NCI-H524 treated with DMSO at 0.1 percent for 48 hours (cell line): Measurements from ENCODE around the gene DDIAS.
A peak's percentile ranks its signal among the peaks of the same experiment; 100 is the strongest.
"Not testable (repeated sequence)": the region's sequence is repeated elsewhere in the genome, so short reads cannot be mapped to it uniquely, and the experiment has no call there.

Experiments
- DNase-seq: peaks from one replicate; lab custom pipeline; 2025; lab: John Stamatoyannopoulos, UW

Gene DDIAS, protein sequence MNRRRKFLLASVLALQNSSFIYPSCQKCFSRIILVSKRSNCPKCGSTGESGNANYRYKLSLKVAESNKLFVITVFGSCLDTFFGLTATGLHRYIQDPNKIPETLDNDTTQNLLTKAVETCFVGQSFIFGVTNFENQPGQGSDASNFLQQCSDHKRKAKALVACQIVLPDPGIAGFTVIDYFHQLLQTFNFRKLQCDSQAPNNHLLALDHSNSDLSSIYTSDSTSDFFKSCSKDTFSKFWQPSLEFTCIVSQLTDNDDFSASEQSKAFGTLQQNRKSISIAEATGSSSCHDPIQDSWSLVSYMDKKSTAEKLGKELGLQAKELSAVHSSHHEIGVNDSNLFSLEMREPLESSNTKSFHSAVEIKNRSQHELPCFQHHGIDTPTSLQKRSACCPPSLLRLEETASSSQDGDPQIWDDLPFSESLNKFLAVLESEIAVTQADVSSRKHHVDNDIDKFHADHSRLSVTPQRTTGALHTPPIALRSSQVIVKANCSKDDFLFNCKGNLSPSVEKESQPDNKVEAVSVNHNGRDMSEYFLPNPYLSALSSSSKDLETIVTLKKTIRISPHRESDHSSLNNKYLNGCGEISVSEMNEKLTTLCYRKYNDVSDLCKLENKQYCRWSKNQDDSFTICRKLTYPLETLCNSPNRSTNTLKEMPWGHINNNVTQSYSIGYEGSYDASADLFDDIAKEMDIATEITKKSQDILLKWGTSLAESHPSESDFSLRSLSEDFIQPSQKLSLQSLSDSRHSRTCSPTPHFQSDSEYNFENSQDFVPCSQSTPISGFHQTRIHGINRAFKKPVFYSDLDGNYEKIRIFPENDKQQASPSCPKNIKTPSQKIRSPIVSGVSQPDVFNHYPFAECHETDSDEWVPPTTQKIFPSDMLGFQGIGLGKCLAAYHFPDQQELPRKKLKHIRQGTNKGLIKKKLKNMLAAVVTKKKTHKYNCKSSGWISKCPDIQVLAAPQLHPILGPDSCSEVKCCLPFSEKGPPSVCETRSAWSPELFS

DNA sequence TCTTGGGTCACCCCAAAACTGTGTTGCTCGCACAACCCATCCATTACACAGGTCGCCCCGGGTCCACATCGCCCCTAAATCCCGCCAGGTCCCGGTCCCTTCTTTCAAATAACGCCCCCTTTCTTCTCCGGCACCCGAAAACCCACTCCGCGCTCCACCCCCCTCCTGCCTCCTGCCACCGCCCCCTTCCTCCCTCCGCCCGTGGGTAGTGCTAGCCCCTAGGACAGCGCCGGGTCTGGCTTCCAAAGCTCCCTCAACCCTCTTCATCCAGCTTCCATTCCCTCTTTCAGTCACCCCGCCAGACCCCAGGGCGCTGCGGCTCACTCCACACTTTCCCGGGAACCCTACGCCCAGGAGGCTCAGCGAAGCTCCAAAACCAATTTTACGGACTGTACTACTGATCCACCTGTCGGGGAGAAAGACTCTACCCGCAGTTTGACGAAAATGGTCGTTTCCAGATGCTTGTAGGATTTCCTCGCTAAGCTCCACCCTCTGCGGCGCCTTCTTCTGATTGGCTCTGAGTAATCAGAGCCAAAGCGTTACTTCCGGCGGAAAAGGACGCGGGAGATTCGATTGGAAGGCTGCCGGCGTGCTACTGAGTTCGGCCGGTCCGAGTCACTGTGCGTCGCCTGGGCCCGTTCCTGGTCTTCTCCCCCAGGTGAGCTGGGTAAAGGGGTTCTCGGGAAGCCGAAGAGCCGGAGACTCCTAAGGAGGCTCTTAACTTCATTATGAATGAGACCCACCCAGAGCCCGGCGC, at the start of gene DDIAS:
TSS of gene DDIAS (plus strand) at position 572 of the 757 bp plus-strand sequence. CDS start 13,003 bp downstream, outside the sequence.
- DNase-seq: peak; percentile 79

DNA sequence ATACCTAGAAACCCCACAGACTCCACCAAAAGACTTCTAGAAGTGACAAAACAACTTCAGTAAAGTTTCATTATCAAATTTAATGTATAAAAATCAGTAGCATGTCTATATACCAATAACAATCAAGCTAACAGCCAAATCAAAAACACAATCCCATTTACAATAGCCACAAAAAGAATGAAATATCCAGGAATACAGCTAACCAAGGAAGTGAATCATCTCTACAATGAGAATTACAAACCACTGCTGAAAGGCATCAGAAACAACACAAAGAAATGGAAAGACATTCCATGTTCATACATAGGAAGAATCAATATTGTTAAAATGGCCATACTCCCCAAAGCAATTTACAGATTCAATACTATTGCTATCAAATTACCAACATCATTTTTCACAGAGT, 47.3 kb upstream of the DDIAS start:
- no peak for DNase-seq

DNA sequence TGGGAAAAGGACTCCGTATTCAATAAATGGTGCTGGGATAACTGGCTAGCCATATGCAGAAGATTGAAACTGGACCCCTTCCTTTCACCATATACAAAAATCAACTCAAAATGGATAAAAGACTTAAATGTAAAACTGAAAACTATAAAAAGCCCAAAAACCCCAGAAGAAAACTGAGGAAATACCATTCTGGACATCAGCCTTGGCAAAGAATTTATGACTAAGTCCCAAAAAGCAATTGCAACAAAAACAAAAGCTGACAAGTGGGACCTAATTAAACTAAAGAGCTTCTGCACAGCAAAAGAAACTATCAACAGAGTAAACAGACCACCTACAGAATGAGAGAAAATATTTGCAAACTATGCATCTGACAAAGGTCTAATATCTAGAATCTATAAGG, 46.6 kb upstream of the DDIAS start:
- not testable (repeated sequence) for DNase-seq

DNA sequence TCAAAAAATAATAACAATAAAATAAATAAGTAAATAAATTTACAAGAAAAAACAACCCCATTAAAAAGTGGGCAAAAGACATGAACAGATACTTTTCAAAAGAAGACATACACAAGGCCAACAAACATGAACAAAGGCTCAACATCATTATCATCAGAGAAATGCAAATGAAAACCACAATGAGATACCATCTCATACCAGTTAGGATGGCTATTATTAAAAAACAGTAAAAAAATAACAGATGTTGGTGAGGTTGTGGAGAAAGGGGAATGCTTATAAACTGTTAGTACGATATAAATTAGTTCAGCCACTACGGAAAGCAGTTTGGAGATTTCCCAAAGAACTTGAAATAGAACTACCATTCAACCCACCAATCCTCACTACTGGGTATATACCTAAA, 45.9 kb upstream of the DDIAS start:
- no peak for DNase-seq

DNA sequence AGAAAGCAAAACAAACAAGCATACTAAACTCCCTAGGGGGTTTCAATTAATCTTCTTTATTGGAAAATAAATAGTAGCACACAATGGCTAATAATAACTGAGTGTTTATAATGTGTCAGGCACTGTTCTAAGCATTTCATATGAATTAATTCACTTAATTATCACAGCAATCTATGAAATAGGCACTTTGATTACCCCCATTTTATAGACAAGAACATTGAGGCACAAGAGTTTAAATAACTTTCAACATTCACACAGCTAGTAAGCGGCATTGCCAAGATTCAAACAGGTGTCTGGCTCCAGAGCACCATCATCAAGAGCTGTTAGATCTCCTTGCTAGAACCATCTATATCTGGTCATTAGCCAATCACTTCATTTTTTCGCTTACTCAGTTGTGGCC, 44.4 kb upstream of the DDIAS start:
- no peak for DNase-seq

DNA sequence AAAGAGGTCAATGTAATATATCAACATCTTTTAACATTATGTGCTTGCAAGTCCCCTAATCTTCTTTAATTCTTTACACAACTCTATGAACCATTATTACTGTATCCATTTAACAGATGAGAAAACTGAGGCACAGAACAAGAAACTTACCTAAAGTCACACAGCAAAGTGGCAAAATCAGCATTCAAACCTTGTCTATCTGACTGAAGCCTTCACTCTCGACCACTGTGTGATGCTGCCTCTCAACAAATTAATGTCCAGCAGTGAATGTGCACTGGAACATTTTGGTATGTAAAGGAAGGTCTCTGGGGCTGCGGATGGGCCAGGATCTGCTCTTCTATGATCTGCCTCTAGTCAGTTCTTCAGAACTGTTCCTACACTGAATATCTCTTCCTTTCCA, 43.4 kb upstream of the DDIAS start:
- DNase-seq: no peak

DNA sequence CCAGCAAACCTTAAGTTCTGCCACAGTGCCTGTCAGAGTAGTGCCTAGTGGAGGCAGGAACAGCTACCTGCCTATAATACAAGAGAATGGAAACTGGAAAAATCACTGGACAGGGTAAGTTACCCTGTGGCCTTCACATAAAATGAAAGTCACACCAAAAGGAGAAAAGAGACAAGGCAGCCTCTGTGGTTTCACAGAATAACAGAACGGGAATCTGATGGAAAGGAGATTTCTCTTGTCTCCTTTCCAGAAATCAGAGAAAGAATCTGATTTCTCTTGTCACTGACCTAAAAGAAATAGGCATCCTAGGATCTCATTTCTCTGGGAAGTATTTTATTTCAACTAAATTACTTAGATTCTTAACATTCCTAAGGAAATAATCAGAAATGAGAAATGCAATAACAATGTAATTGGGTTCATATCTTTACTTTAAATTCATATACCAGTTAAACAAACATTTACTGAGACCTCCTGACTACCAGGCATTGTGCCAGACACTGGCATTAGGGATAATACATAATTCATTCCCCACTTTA, 42.9 kb upstream of the DDIAS start:
- no peak for DNase-seq

DNA sequence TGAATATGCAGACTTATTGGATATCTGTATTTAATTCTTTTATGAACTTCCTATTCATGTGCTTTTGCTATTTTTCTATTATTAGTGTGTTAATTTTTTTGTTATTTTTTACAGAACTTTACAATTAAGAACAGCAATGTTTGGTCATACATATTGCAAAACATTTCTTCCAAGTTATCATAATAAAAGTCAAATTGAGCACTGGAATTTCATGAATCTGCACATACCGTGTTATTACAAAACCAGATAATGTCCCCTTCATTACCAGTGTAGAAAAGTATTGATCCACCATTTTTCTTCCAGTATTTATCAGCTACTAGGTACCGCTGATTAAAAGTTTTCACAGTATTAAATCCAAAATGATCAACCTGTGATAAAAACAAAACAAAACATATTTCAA, 41.8 kb upstream of the DDIAS start:
- DNase-seq: no peak

DNA sequence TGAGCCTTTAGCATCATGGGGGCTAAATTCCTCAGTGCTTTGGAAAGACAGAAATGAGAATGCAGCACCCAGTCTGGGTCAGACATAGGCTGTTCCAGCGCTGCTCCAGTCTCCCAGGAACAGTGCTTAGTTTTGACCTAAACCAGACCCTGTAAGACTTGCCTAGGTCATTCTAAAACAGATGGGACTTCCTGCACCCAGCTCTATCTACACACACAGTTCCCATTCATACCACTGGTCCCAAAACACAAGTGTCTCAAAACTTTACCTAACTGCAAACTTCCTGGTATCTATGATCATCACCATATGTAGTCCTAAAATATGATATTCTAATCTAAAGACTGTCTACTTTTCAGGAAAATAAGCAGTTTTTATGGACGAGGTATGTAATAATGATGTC, 39.2 kb upstream of the DDIAS start:
- DNase-seq: no peak

DNA sequence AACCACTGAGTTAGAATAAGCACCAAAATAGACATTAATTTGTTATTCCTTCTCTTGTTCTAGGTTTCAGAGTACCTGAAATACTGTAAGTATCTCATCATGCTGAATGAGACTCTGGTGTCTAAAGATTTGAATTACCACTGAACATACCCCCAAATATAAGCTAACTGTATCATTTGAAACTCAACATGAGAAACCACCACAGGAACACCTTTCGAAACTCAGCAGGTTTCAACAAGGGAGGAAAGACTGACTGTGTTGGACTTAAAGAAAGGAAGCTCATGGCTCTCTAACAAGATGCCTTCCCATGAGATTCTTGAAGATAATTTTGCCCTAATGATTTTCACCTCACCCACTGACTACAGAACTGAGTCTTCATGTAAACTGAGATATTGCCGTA, 38.3 kb upstream of the DDIAS start:
- no peak for DNase-seq

DNA sequence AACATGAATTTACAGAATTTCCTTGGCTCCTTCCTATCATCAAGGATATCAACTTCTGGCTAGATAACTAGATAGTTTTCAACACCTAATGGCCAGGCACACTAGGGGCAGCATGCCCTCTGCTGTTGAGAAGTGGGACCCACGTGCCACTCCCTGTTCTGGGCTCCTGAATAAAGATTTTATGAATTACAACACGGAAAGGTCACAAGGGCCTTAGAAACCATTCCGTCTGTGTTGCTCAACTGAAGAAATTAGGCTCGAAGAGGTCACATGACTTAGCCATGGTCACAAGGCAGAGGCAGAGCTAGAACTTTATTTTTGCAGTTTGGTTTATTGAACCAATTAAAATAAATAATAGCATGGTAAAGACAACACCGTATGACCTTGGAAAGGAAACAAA, 37.3 kb upstream of the DDIAS start:
- peak; percentile 0 for DNase-seq

DNA sequence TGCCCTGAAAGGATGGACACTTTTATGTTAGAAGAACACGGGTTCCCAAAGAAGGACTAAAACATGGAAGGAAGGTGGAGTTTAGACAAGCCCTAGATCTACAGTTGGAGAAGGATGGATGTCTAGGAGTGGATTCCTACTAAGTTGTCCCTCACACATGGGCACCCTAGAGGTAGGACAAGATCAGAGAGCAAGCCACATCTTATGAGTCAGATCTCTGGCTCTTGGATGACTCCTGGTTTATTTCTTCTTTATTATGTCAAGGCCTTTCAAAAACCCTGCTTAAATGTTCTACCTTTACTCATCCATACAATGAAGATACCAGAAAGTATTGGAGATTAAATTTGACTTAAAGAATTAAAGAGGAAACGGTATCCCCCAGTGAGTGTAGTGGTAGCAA, 35.7 kb upstream of the DDIAS start:
- DNase-seq: no peak

DNA sequence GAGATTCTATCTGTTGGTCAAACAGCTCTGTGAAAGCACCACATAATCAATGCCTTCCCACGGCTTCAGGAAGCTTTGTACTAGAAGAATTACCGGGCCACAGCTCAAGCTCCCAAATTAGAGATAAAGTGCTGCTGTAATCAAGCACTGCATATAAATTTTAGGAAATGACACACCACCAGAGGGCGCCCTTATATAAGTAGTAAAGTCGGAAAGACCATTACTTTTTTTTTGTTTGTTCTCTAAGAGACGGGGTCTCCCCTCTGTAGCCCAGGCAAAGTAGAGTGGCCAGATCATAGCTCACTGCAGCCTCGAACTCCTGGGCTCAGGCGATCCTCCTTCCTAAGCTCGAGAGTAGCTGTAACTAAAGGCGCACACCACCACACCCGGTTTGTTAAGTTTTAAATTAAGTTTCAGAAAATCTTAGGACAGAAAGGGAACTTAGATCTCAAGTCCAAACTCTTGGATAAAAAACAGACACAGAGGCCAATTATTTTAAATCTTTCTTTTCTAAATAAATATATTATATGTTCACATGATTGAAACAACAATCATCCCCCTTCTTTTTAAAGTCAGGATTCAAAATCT, 33.9 kb upstream of the DDIAS start:
- peak; percentile 31 for DNase-seq

DNA sequence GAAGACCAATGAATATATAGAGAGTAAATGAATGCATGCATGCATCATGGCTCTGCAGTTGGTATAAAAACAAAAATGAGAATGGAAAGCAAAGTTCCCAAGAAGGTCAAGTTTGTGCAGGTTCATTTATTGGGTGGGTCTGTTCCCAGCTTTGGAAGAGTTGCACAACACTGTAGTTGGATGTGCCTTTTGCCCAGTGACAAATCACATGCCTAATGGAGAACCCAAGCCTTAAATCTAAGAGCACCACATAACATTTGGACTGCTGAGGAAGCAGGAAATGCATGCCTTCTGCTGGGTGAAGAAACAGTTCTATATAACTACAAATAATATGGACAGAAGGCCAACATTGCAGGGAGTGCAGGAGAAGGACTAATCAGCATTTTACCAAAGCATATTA, 31.9 kb upstream of the DDIAS start:
- no peak for DNase-seq

DNA sequence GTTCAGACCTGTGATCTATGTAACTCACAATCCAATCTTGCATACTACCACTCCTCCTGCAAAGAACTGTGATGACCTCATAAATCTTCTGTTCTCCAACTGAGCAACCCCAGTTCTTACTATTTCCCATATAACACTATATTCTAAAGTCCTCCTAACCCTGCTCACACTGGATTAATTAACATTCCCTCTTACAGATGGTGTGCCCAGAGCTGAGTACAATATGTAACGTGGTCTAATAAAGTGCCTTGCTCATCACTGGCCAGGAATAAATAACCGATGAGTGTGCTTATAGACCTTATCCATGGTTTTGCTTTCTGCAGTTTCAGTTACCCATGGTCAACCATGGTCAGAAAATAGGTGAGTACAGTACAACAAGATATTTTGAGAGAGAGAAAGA, 29.9 kb upstream of the DDIAS start:
- DNase-seq: no peak

DNA sequence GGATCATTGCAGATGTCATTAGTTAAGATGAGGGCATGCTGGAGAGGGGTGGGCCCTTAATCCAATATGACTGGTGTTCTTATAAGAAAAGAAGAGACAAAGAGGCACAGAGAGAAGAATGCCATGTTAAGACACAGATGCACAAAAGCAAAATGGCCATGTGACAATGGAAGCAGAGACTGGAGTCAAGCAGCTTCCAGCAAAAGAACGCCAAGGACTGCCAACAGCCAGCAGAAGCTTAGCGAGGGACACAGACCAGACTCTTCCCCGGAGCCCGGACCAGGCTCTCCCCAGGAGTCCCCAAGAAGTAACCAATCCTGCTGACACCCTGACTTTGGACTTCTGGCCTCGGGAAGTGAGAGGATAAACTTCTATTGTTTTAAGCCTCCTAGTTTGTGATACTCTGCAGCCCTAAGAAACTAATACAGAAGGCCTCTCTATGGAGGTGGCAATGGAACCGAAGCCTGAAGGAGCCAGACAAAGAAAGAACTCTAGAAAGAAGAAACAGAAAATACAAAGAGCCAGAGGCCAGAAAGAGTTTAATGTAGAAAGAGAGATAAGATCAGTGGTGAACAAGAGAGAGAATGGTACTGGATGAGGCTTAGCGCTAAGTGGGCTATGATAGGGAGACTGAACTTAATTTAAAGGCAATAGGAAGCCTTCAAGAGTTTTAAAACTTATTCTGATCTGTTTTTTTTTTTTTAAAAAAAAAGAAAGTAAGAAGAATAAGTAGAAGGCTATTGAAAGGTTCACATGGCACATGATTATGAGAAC, 29.0 kb upstream of the DDIAS start:
- no peak for DNase-seq

DNA sequence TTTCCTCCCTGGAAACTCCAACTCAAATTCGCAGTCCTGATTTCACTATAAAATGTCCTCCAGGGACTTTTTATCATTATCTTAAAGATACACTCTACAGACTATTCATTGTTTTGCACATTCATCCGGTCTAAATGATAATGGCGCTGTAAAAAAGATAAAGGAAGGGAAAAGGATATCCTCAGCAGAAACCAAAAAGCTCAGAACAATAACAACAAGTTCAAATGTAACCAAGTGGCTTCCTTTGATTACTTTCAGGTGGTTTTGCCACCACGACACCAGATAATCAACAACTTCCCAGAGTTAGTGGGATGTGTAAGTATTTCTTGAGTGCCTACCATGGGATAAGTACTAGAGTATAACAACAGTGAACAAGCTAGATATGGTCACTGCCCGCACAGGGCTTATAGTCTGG, 27.6 kb upstream of the DDIAS start:
- DNase-seq: no peak

DNA sequence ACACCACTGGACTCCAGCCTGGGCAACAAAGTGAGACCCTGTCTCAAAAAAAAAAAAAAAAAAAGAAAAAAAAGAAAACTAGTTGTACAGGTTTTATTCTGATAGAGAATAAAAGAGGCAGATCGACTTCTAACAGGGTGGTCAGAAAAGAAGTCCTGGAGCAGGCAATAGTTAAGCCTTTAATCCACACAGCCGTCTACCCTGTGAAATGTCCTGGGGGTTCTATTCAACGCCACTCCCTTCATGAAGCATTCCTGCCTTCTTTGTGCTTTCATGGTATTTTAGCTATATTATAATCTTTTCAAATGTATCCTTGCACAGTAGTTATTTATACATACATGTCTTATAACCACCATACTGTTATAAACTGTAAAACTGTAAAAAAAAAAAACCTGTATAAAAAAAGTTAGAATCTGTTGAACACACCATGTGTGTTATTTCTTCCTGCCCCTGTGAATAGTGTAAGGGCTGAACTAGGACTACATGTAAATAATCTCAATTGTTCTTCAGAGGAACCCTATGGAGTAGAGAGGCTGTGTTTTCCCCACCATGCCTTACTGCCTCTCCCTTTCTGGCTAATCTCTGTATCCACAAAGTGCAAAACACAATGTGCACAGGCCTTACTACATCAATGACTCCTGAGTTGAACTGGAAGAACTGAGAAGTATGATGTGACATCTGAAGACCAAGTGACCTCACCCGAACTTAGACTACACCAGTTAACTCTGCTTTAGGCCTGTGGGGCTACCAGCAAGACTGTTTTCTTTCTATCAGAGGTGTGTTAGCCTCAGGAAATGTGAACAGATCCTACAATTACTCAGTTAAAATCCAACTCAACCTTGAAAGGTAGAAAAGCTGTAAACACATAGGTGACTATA, 26.7 kb upstream of the DDIAS start:
- DNase-seq: no peak

DNA sequence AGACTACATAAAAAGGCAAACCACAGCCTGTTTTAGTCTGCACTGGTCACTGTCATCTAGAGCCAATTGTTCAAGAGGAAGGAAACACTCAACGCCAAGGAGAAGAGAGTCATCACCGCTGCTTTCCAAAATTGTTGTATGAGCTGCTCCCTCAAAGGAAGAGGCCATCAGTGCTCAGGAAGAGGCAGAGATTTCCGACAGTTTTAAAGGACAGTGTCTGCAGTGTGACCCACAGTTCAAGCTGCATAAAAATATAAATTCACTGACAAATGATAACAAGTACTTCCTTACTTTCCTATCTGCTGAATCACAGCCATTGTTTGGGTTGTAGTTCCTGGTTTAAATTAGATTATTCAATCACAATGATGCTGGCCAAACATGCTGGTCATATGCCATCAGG, 17.7 kb upstream of the DDIAS start:
- no peak for DNase-seq
